Caco-2 (cell line): ENCODE results near the gene ZAR1. TPM values are rescaled to one million over a fixed set of nuclear protein-coding genes. Genes with fewer than 3 reads are reported as not detected.

Experiments used
- BruUV-seq: library from RNA; stranded (reverse); fragments of 400-500 nt; replicated peaks from 2 replicates; lab custom pipeline; 2021; lab: Mats Ljungman, UMichigan
- CTCF ChIA-PET: fragments of 300-600 bp; sonication (Branson Sonifier 250); formaldehyde crosslinking; loops from one replicate; lab custom pipeline; 2022; ENCODE audit warnings: antibody characterized with exemption; lab: Charles Lee
- POLR2A ChIA-PET: fragments of 300-600 bp; sonication (Branson Sonifier 250); formaldehyde crosslinking; loops from one replicate; lab custom pipeline; 2022; ENCODE audit warnings: antibody characterized with exemption; lab: Charles Lee
- DNase-seq, 2 experiments: peaks; one replicate each; pipeline versions ENCODE4 v3.0.0 to v3.0.0-alpha.2; 2020 to 2022
- H3K27me3 ChIP-seq: replicated peaks from 2 replicates; pipeline ENCODE4 v1.6.0; 2011; ENCODE audit warnings: low read length; ENCODE audit not compliant: control insufficient read depth, insufficient read depth
- H3K36me3 ChIP-seq: 2 replicates; pipeline ENCODE4 v1.5.1; 2011; ENCODE audit warnings: low read length; ENCODE audit not compliant: control insufficient read depth, insufficient read depth
- H3K4me1 ChIP-seq: fragments of 250-450 bp; sonication (Bioruptor Pico); 2 replicates; pipeline ENCODE4 v1.5.1; 2020; ENCODE audit warnings: mild to moderate bottlenecking
- H3K4me3 ChIP-seq: 2 replicates; pipeline ENCODE4 v1.5.1; 2011; ENCODE audit warnings: low read depth, mild to moderate bottlenecking, control low read depth, low read length
- H3K9me3 ChIP-seq: fragments of 250-450 bp; sonication (Bioruptor Pico); 2 replicates; pipeline ENCODE4 v1.5.1; 2020; ENCODE audit warnings: mild to moderate bottlenecking, moderate library complexity
- H3K27ac Mint-ChIP-seq: one replicate; pipeline ENCODE4 v1.8.0; 2022; ENCODE audit warnings: mixed read lengths; ENCODE audit not compliant: unreplicated experiment
- H3K27me3 Mint-ChIP-seq: one replicate; pipeline ENCODE4 v1.8.0; 2022; ENCODE audit warnings: mixed read lengths; ENCODE audit not compliant: insufficient read depth, unreplicated experiment
- H3K36me3 Mint-ChIP-seq: one replicate; pipeline ENCODE4 v1.8.0; 2022; ENCODE audit warnings: mild to moderate bottlenecking, mixed read lengths; ENCODE audit not compliant: insufficient read depth, unreplicated experiment
- H3K4me1 Mint-ChIP-seq: one replicate; pipeline ENCODE4 v1.8.0; 2022; ENCODE audit warnings: low read depth, mixed read lengths; ENCODE audit not compliant: unreplicated experiment
- H3K4me3 Mint-ChIP-seq: one replicate; pipeline ENCODE4 v1.8.0; 2022; ENCODE audit warnings: mild to moderate bottlenecking, moderate library complexity, mixed read lengths; ENCODE audit not compliant: unreplicated experiment
- H3K9me3 Mint-ChIP-seq: one replicate; pipeline ENCODE4 v1.8.0; 2022; ENCODE audit warnings: mixed read lengths; ENCODE audit not compliant: unreplicated experiment
- intact Hi-C: fragments of 100-400 bp; cut with micrococcal nuclease; formaldehyde crosslinking; loops from one replicate; pipeline ENCODE4 v1.10.0; 2022; ENCODE audit not compliant: unreplicated experiment
- total RNA-seq: library from RNA; stranded (reverse); gene quantifications from 2 replicates; pipeline ENCODE4 v1.2.3, GENCODE V29; 2022
- TF ChIP-seq, protein P1 (sequence below), 2 experiments: fragments of 200-600 bp in 1 of 2; IDR thresholded peaks; 1 replicate in 1 of 2; 2 replicates in 1 of 2; pipeline versions ENCODE4 v1.5.1 to v1.8.0; 2011 to 2022; ENCODE audit warnings: antibody characterized with exemption in 1 of 2, control low read depth in 1 of 2, inconsistent platforms in 1 of 2, low read depth in 1 of 2, low read length in 1 of 2, mild to moderate bottlenecking in 1 of 2, moderate library complexity in 1 of 2; ENCODE audit not compliant: insufficient read depth in 1 of 2, severe bottlenecking in 1 of 2, unreplicated experiment in 1 of 2

ZAR1 gene
- total RNA-seq, 1 experiment from 2014 or later: not detected

DNA sequence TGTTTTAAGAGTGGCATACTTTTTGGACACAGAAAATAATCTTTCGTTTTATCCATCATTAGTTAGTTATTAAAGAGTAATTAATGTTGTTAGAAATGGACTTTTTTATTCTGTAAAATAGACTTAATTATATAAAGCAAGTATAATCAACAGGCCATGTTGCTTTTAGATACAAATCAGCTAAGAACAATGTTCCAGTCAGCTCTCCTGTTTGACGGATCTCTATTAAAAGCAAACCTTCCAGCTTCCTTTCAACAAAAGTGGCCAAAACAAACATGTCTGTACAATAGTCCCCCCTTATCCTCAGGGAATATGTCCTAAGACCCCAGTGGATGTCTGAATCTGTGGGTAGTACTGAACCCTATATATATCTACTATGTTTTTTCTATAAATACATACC, 11.8 kb upstream of the ZAR1 start:
- no TSS peak for BruUV-seq
- H3K4me1 Mint-ChIP-seq: peaks cover 8% of the 10 kb centered on the region
- no peaks in the 10 kb centered on the region for H3K27me3 Mint-ChIP-seq
- H3K9me3 Mint-ChIP-seq: no peaks in the 10 kb centered on the region
- TF ChIP-seq, protein P1, sequence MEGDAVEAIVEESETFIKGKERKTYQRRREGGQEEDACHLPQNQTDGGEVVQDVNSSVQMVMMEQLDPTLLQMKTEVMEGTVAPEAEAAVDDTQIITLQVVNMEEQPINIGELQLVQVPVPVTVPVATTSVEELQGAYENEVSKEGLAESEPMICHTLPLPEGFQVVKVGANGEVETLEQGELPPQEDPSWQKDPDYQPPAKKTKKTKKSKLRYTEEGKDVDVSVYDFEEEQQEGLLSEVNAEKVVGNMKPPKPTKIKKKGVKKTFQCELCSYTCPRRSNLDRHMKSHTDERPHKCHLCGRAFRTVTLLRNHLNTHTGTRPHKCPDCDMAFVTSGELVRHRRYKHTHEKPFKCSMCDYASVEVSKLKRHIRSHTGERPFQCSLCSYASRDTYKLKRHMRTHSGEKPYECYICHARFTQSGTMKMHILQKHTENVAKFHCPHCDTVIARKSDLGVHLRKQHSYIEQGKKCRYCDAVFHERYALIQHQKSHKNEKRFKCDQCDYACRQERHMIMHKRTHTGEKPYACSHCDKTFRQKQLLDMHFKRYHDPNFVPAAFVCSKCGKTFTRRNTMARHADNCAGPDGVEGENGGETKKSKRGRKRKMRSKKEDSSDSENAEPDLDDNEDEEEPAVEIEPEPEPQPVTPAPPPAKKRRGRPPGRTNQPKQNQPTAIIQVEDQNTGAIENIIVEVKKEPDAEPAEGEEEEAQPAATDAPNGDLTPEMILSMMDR (IDR thresholded peaks at IDR 0.05; ENCODE audit: insufficient read depth in 1 of 2, low read depth in 1 of 2, low read length in 1 of 2, severe bottlenecking in 1 of 2, unreplicated experiment in 1 of 2): no peak
- Histone ChIP-seq H3K36me3 (no peaks in the 10 kb centered on the region; the same call in 1 of the 2 replicates), H3K4me3 (no peak overlapping the region), H3K4me1 (no peaks in the 10 kb centered on the region), H3K27me3 (no peaks in the 10 kb centered on the region), H3K9me3 (no peaks in the 10 kb centered on the region)
- ChIA-PET POLR2A (no interaction called here), CTCF (no interaction called here)
- no peaks in the 10 kb centered on the region for H3K36me3 Mint-ChIP-seq
- no peak for DNase-seq
- no peak overlapping the region for H3K27ac Mint-ChIP-seq
- intact Hi-C loops: no loop called here
- H3K4me3 Mint-ChIP-seq: no peak overlapping the region

DNA sequence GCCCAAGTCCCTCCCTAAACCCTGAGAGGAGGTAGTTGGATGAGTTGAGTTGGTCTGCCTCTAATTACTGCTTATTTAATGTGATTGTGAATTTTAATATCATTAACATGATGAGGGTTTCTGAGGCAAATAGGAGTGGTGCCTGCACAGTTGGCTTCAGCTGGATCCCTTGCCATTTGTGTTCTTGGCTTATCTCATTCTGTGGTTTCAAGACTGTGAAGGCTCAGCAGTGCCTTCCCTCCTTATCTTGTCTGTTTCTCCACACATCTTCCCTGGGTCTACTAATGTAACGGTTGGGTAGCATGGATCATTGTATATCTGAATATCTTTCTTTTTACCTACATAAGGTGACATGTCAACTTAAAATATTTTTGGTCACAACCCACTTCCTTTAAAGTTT, 8.5 kb upstream of the ZAR1 start:
- ChIA-PET POLR2A (no interaction called here), CTCF (no interaction called here)
- H3K9me3 Mint-ChIP-seq: no peaks in the 10 kb centered on the region

DNA sequence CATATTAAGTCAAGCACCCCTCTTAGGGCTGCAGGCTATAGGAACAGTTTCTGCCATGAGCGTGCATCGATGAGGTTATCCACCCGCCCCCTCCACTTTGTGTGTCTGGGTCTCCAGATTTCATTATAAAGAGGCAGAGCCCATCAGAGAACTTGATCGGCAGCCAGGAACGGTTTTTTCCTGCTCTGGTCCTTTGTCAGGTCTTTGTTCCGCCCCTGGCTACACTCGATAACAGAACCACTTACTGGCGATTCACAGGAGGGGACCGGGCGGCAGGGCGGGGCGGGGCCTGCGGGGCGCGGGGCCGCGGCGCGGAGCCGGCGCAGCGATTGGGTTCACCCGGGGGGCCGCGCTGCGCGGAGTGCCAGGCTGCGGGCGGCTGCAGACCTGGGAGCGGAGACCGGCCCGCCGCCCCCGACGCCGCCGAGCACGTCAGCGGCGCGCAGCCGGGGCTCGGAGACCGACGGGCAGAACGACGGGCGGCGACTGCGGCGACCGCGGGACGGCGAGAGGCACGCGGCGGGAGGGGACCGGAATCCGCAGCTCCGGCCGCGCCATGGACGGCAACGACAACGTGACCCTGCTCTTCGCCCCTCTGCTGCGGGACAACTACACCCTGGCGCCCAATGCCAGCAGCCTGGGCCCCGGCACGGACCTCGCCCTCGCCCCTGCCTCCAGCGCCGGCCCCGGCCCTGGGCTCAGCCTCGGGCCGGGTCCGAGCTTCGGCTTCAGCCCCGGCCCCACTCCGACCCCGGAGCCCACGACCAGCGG, 6.9 kb upstream of the ZAR1 start, which contains the start of gene SLC10A4:
Gene SLC10A4, plus strand, starts transcription at position 338 of the 771 bp plus-strand sequence. Its CDS starts 219 bp downstream, at position 557.
- CTCF ChIA-PET: no interaction called here

More for the DNA sequence above, 8.5 kb upstream of the ZAR1 start:
- H3K9me3 ChIP-seq: no peaks in the 10 kb centered on the region
- no peak overlapping the region for H3K4me3 Mint-ChIP-seq
- no peak overlapping the region for H3K4me3 ChIP-seq
- no peaks in the 10 kb centered on the region for H3K36me3 ChIP-seq
- H3K4me1 Mint-ChIP-seq: no peaks in the 10 kb centered on the region
- intact Hi-C loops: loop anchor here (10.0 kb wide), 1 partner anchor 167 kb away; no protein-coding TSS in a partner anchor
- H3K4me1 ChIP-seq: no peaks in the 10 kb centered on the region
- H3K36me3 Mint-ChIP-seq: no peaks in the 10 kb centered on the region
- no peaks in the 10 kb centered on the region for H3K27me3 Mint-ChIP-seq
- H3K27me3 ChIP-seq: no peaks in the 10 kb centered on the region
- TF ChIP-seq, protein P1 (IDR thresholded peaks at IDR 0.05; ENCODE audit: insufficient read depth in 1 of 2, low read depth in 1 of 2, low read length in 1 of 2, severe bottlenecking in 1 of 2, unreplicated experiment in 1 of 2): no peak
- DNase-seq: no peak
- no peak overlapping the region for H3K27ac Mint-ChIP-seq
- BruUV-seq: no TSS peak

More for the DNA sequence above, 6.9 kb upstream of the ZAR1 start, which contains the start of gene SLC10A4:
- Histone ChIP-seq H3K4me1 (no peaks in the 10 kb centered on the region), H3K4me3 (peak within 1 kb of the TSS; percentile 50), H3K27me3 (no peaks in the 10 kb centered on the region), H3K9me3 (no peaks in the 10 kb centered on the region), H3K36me3 (no peaks in the 10 kb centered on the region)
- Mint-ChIP-seq H3K4me3 (peak within 1 kb of the TSS; percentile 70), H3K27me3 (no peaks in the 10 kb centered on the region), H3K9me3 (no peaks in the 10 kb centered on the region), H3K4me1 (no peaks in the 10 kb centered on the region), H3K36me3 (no peaks in the 10 kb centered on the region), H3K27ac (no peak within 1 kb of the TSS)
- intact Hi-C loops: loop anchor here (10.0 kb wide), 1 partner anchor 168 kb away; no protein-coding TSS in a partner anchor
- TF ChIP-seq, protein P1 (IDR thresholded peaks at IDR 0.05; ENCODE audit: insufficient read depth in 1 of 2, low read depth in 1 of 2, low read length in 1 of 2, severe bottlenecking in 1 of 2, unreplicated experiment in 1 of 2): no peak
- peak in 1 of 2 experiments; percentile 62 for DNase-seq
- BruUV-seq: no TSS peak
- POLR2A ChIA-PET: no interaction called here
